Activated T-cell treated with anti-CD3 and anti-CD28 coated beads, Interleukin-2, amount 50 U/mL, for 24 hours (primary cell): ENCODE results near the gene CYRIA.

Experiments
- DNase-seq: peaks from one replicate; pipeline ENCODE4 v3.0.0-alpha.2; 2020
- H3K27ac Mint-ChIP-seq: 2 replicates; pipeline ENCODE4 v1.8.0; 2020; ENCODE audit warnings: mild to moderate bottlenecking, mixed read lengths
- H3K27me3 Mint-ChIP-seq: 2 replicates; pipeline ENCODE4 v1.8.0; 2020; ENCODE audit warnings: mixed read lengths
- H3K36me3 Mint-ChIP-seq: 2 replicates; pipeline ENCODE4 v1.8.0; 2020; ENCODE audit warnings: low read depth, mixed read lengths
- H3K4me1 Mint-ChIP-seq: 2 replicates; pipeline ENCODE4 v1.8.0; 2020; ENCODE audit warnings: low read depth, mixed read lengths
- H3K4me3 Mint-ChIP-seq: 2 replicates; pipeline ENCODE4 v1.8.0; 2020; ENCODE audit warnings: mild to moderate bottlenecking, moderate library complexity, mixed read lengths
- H3K9me3 Mint-ChIP-seq: 2 replicates; pipeline ENCODE4 v1.8.0; 2020; ENCODE audit warnings: mixed read lengths

Gene CYRIA

DNA sequence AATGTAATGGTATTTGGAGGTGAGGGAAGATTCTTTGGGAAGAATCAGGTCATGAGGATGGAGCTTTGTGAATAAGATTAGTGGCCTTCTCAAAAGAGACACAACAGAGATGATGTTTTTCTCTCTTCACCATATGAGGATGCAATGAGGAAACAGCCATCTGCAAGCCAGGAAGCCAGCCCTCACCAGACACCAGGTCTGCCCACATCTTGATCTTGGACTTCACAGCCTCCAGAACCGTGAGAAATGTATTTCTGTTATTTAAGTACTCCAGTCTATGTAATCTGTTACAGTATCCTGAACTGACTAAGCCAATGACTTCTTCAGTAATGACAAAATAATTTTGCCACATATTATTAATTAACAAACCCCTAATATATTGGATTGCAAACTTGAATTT, 28.3 kb downstream of the CYRIA start:
- Mint-ChIP-seq H3K27ac (no peak overlapping the region), H3K27me3 (peaks cover 26% of the 10 kb centered on the region), H3K36me3 (no peaks in the 10 kb centered on the region), H3K9me3 (no peaks in the 10 kb centered on the region), H3K4me3 (no peak overlapping the region), H3K4me1 (peaks cover 27% of the 10 kb centered on the region)
- DNase-seq: no peak

GRCh38 chr2:16635791-16636699, 29.6 kb downstream of the CYRIA start:
- no peak overlapping the region for H3K4me3 Mint-ChIP-seq
- H3K36me3 Mint-ChIP-seq: no peaks in the 10 kb centered on the region
- peaks cover 29% of the 10 kb centered on the region for H3K27me3 Mint-ChIP-seq
- no peak for DNase-seq
- H3K9me3 Mint-ChIP-seq: no peaks in the 10 kb centered on the region
- H3K4me1 Mint-ChIP-seq: peaks cover 27% of the 10 kb centered on the region
- H3K27ac Mint-ChIP-seq: no peak overlapping the region

- H3K36me3 Mint-ChIP-seq: no peaks in the 10 kb centered on the region
- peaks cover 29% of the 10 kb centered on the region for H3K27me3 Mint-ChIP-seq
- no peak for DNase-seq
- H3K4me3 Mint-ChIP-seq: no peak overlapping the region
- H3K27ac Mint-ChIP-seq: no peak overlapping the region
- no peaks in the 10 kb centered on the region for H3K9me3 Mint-ChIP-seq
- H3K4me1 Mint-ChIP-seq: peaks cover 21% of the 10 kb centered on the region
Observed at GRCh38 chr2:16633621-16634430, 31.8 kb downstream of the CYRIA start.

DNA sequence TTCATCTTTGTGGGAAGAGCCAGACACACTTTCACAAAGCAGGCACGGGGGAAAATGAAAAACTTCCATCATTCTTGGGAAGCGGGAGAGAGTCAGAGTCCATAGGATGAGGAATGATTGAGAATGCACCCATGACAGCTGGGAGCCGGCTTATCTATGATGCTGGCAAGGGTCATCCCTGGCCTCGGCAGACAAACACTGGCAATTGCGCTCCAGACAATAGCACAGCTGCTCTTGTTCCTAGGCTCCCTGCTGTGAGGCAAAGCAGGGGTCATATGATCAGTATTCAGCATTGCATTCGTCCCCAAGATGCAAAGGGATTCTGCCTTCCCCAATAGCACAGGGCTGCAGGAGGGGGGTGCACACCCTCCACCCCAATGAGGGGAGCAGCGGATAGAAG, 33.0 kb downstream of the CYRIA start:
- DNase-seq: no peak

DNA sequence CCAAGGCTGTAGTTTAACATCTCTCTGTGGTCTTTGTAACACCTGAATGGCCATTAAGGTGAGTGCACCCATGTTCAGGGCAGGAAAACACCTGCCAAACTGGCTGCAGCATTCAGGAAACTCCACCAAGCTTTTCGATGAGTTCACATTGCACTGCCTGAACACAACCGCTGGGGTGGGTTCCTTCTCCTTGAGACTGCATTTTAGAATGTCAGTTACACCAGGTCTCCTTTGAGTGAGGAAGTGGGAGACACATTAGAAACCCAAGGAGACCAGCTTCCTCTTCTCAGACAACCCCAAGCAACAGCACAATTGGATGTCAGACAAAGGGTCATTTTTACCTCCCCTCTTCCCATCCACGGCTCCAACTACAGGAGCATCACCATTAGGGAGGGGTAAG, 35.2 kb downstream of the CYRIA start:
- Mint-ChIP-seq H3K4me3 (no peak overlapping the region), H3K4me1 (peaks cover 13% of the 10 kb centered on the region), H3K27me3 (peaks cover 26% of the 10 kb centered on the region), H3K36me3 (no peaks in the 10 kb centered on the region), H3K9me3 (no peaks in the 10 kb centered on the region), H3K27ac (no peak overlapping the region)
- no peak for DNase-seq

More for the DNA sequence above, 33.0 kb downstream of the CYRIA start:
- no peaks in the 10 kb centered on the region for H3K36me3 Mint-ChIP-seq
- peaks cover 16% of the 10 kb centered on the region for H3K4me1 Mint-ChIP-seq
- no peak overlapping the region for H3K27ac Mint-ChIP-seq
- H3K4me3 Mint-ChIP-seq: no peak overlapping the region
- no peaks in the 10 kb centered on the region for H3K9me3 Mint-ChIP-seq
- peaks cover 29% of the 10 kb centered on the region for H3K27me3 Mint-ChIP-seq

GRCh38 chr2:16629770-16630169, 35.9 kb downstream of the CYRIA start:
- peaks cover 19% of the 10 kb centered on the region for H3K4me1 Mint-ChIP-seq
- no peaks in the 10 kb centered on the region for H3K9me3 Mint-ChIP-seq

GRCh38 chr2:16629044-16629443, 36.6 kb downstream of the CYRIA start:
- H3K4me1 Mint-ChIP-seq: peaks cover 25% of the 10 kb centered on the region

More at GRCh38 chr2:16629770-16630169, 35.9 kb downstream of the CYRIA start:
- Mint-ChIP-seq H3K4me3 (no peak overlapping the region), H3K27me3 (peaks cover 19% of the 10 kb centered on the region), H3K36me3 (no peaks in the 10 kb centered on the region), H3K27ac (no peak overlapping the region)
- no peak for DNase-seq

DNA sequence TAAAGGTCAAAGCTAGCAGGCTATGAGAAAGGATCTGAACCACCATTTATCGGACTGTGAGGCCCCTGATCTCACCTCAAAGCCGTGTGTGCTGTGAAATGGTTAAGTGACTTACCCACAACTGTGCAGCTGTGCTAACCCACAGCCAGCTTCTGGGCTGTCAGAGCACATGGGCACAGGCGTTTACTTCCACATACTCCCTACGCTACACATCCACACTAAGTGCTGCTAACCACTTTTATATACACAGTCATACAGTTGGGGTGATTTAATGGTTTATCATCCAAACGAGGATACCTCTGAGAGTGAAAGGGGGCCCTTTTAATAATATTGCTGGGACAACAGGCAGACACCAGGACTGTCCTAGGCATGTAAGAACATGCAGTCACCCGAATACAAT, 37.3 kb downstream of the CYRIA start:
- peaks cover 30% of the 10 kb centered on the region for H3K4me1 Mint-ChIP-seq
- H3K27ac Mint-ChIP-seq: no peak overlapping the region
- H3K36me3 Mint-ChIP-seq: no peaks in the 10 kb centered on the region
- H3K9me3 Mint-ChIP-seq: no peaks in the 10 kb centered on the region
- DNase-seq: no peak
- H3K27me3 Mint-ChIP-seq: peaks cover 10% of the 10 kb centered on the region
- H3K4me3 Mint-ChIP-seq: no peak overlapping the region

More at GRCh38 chr2:16629044-16629443, 36.6 kb downstream of the CYRIA start:
- H3K9me3 Mint-ChIP-seq: no peaks in the 10 kb centered on the region
- H3K4me3 Mint-ChIP-seq: no peak overlapping the region
- no peak overlapping the region for H3K27ac Mint-ChIP-seq
- no peaks in the 10 kb centered on the region for H3K36me3 Mint-ChIP-seq
- DNase-seq: no peak
- peaks cover 14% of the 10 kb centered on the region for H3K27me3 Mint-ChIP-seq

DNA sequence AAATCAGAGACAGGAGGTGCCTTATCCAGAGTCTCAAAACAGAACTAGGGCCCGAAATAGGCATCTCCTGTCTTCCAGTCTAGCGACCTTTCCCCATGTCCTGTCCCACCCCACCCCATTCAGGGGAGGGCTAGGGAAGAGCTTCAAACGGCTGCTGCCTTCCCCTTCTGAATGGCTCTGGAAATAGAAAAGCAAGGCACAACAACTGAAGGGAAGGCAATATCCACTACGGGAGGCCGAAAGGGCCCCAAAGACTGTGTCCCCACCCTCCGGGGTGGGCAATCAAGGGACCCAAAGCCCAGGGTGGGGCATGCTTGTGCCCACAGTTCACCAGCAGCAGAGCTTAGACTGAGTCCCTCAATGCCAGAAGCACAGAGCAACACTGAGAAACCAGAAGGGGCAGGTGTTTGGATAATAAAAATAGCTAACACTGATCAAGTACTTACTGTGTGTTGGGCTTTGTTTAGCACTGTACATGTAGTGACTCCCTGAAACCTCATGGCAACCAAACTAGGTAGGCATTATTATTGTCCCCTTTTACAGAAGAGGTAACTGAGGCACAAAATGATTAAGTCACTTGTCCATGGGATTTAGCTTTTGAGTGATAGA, 38.5 kb downstream of the CYRIA start:
- H3K4me3 Mint-ChIP-seq: no peak overlapping the region
- no peaks in the 10 kb centered on the region for H3K36me3 Mint-ChIP-seq
- no peak for DNase-seq
- H3K4me1 Mint-ChIP-seq: peaks cover 42% of the 10 kb centered on the region
- H3K27ac Mint-ChIP-seq: no peak overlapping the region
- no peaks in the 10 kb centered on the region for H3K9me3 Mint-ChIP-seq
- H3K27me3 Mint-ChIP-seq: peaks cover under 1% of the 10 kb centered on the region

DNA sequence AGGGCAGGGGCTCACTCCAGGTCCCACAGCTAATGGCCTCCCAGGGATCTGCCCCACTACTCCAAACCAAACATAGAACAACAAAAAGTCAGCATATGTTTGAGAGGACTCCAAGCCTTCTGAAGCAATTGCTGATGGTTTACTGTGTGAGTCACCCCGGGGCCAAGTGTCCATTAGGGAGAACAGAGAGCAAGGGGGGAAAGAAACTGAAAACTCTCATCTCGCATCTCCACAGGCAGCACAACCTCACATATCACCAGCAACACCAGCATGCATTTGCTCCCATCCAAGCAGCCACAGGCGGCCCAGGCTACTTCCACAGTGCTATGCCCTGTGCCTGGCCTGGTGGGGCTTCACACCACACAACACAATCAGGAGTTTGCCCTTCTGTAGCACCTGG, 39.1 kb downstream of the CYRIA start:
- H3K4me1 Mint-ChIP-seq: peaks cover 43% of the 10 kb centered on the region
- no peaks in the 10 kb centered on the region for H3K27me3 Mint-ChIP-seq
- H3K27ac Mint-ChIP-seq: peak overlapping the region; percentile 9
- H3K36me3 Mint-ChIP-seq: no peaks in the 10 kb centered on the region
- DNase-seq: no peak
- H3K9me3 Mint-ChIP-seq: no peaks in the 10 kb centered on the region
- H3K4me3 Mint-ChIP-seq: no peak overlapping the region

DNA sequence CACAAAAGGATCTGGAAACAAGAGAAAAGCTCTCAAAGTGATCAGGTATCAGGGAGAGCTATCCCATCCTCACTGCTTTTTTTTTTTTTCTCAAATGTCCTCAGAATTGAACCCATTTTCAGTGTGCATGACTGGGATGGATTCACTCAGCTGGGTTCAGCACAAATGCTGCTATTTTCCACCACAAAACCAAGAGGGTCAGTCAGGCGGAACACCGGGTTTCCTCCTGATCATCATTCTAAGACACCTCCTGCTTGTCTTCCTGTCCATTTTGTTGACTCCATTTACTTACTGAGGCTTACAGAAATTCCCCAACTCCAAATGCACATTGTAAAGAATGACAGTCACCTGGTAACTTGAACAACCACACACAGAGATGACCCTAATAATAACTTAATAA, 39.9 kb downstream of the CYRIA start:
- H3K4me1 Mint-ChIP-seq: peaks cover 43% of the 10 kb centered on the region
- H3K27me3 Mint-ChIP-seq: no peaks in the 10 kb centered on the region
- H3K36me3 Mint-ChIP-seq: no peaks in the 10 kb centered on the region
- no peak for DNase-seq
- no peak overlapping the region for H3K4me3 Mint-ChIP-seq
- H3K9me3 Mint-ChIP-seq: no peaks in the 10 kb centered on the region
- H3K27ac Mint-ChIP-seq: no peak overlapping the region

DNA sequence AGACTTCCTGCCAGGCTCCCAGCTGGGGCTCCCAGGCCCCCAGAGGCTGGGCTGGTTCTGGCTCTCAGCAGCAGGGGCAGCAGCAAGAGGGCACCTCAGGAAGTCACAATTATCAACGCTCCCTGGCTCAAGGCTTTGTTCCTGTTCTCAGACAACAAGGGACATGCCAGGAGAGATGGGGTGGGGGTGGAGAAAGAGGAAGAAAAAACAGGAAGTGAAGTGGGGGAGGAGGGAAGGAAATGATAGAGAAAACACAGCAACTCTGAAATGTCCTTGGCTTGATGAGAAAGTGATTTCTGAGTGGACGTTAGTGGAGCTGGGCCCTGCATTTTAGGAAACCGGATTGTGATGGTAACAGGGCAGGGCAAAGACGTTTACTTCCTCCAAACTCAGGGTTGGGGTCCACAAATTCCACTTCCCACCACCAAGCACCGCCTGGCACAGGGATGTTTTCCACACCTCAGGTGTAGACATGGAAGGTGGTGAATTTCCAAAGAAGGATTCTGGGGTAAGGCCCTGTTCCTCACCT, 40.4 kb downstream of the CYRIA start:
- Mint-ChIP-seq H3K9me3 (no peaks in the 10 kb centered on the region), H3K4me3 (no peak overlapping the region), H3K27me3 (no peaks in the 10 kb centered on the region), H3K27ac (peak overlapping the region; percentile 16), H3K36me3 (no peaks in the 10 kb centered on the region), H3K4me1 (peaks cover 43% of the 10 kb centered on the region)
- no peak for DNase-seq

DNA sequence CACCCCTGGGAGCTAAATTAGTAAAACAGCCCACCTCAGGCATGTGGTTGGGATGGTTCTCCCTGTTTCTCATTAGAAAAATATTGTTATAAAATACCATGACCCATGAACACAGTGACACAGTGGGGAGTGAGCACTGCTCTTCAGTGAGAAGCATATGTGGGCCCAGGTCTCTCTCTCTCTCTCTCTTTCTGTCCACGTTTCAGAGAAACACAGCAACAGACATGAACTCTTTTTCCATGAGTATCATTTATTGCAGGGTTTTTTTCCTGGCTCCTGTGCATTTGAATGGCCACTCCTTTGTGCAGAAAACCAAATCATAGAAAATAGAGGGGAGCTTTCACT, 41.2 kb downstream of the CYRIA start:
- peaks cover 43% of the 10 kb centered on the region for H3K4me1 Mint-ChIP-seq
- no peak for DNase-seq

GRCh38 chr2:16623564-16624435, 41.8 kb downstream of the CYRIA start:
- Mint-ChIP-seq H3K4me1 (peaks cover 43% of the 10 kb centered on the region), H3K9me3 (no peaks in the 10 kb centered on the region), H3K4me3 (no peak overlapping the region), H3K27me3 (no peaks in the 10 kb centered on the region), H3K27ac (peak overlapping the region; percentile 2), H3K36me3 (no peaks in the 10 kb centered on the region)
- DNase-seq: no peak

More for the DNA sequence above, 41.2 kb downstream of the CYRIA start:
- no peak overlapping the region for H3K4me3 Mint-ChIP-seq
- no peaks in the 10 kb centered on the region for H3K9me3 Mint-ChIP-seq
- H3K27me3 Mint-ChIP-seq: no peaks in the 10 kb centered on the region
- no peaks in the 10 kb centered on the region for H3K36me3 Mint-ChIP-seq
- H3K27ac Mint-ChIP-seq: no peak overlapping the region
